Measurements from ENCODE around the gene ZC3HAV1. TPM values are rescaled to one million over a fixed set of nuclear protein-coding genes. Genes with fewer than 3 reads are reported as not detected.
"Not testable (repeated sequence)": the region's sequence is repeated elsewhere in the genome, so short reads cannot be mapped to it uniquely, and the experiment has no call there.

The ZC3HAV1 gene
- total RNA-seq, 1 donor from 2014 or later = 44.6 TPM

- H3K9me3 Mint-ChIP-seq (ENCODE audit: low read depth) = no peaks in the 10 kb centered on the region
- H3K4me1 Mint-ChIP-seq (ENCODE audit: low read depth) = peaks cover 4% of the 10 kb centered on the region
- no peak overlapping the region for H3K4me3 Mint-ChIP-seq (ENCODE audit: low read depth)
- H3K36me3 Mint-ChIP-seq (ENCODE audit: insufficient read depth) = peaks cover 35% of the 10 kb centered on the region
- no peak overlapping the region for H3K27ac Mint-ChIP-seq
- no peak for TF ChIP-seq CTCF (IDR thresholded peaks at IDR 0.05; ENCODE audit: unreplicated experiment)
- no peak for DNase-seq (ENCODE audit: low spot score, unreplicated experiment)
- no peaks in the 10 kb centered on the region for H3K27me3 Mint-ChIP-seq
Measured at GRCh38 chr7:139080905-139081304, 28.6 kb downstream of the ZC3HAV1 start.

- no peak for DNase-seq (ENCODE audit: low spot score, unreplicated experiment)
- peaks cover 36% of the 10 kb centered on the region for H3K36me3 Mint-ChIP-seq (ENCODE audit: insufficient read depth)
- no peaks in the 10 kb centered on the region for H3K9me3 Mint-ChIP-seq (ENCODE audit: low read depth)
- TF ChIP-seq CTCF (IDR thresholded peaks at IDR 0.05; ENCODE audit: unreplicated experiment) = no peak
- no peaks in the 10 kb centered on the region for H3K27me3 Mint-ChIP-seq
- peaks cover 6% of the 10 kb centered on the region for H3K4me1 Mint-ChIP-seq (ENCODE audit: low read depth)
- no peak overlapping the region for H3K4me3 Mint-ChIP-seq (ENCODE audit: low read depth)
- H3K27ac Mint-ChIP-seq = no peak overlapping the region
Measured at GRCh38 chr7:139079861-139080260, 29.7 kb downstream of the ZC3HAV1 start.

GRCh38 chr7:139078911-139079310, 30.6 kb downstream of the ZC3HAV1 start:
- Mint-ChIP-seq H3K36me3 (ENCODE audit: insufficient read depth) (peaks cover 37% of the 10 kb centered on the region), H3K27ac (no peak overlapping the region), H3K4me1 (ENCODE audit: low read depth) (peaks cover 6% of the 10 kb centered on the region), H3K4me3 (ENCODE audit: low read depth) (no peak overlapping the region), H3K27me3 (no peaks in the 10 kb centered on the region), H3K9me3 (ENCODE audit: low read depth) (no peaks in the 10 kb centered on the region)
- no peak for TF ChIP-seq CTCF (IDR thresholded peaks at IDR 0.05; ENCODE audit: unreplicated experiment)
- no peak for DNase-seq (ENCODE audit: low spot score, unreplicated experiment)

- Mint-ChIP-seq H3K4me3 (ENCODE audit: low read depth) (no peak overlapping the region), H3K27me3 (no peaks in the 10 kb centered on the region), H3K36me3 (ENCODE audit: insufficient read depth) (peaks cover 36% of the 10 kb centered on the region), H3K27ac (no peak overlapping the region), H3K4me1 (ENCODE audit: low read depth) (peaks cover 6% of the 10 kb centered on the region), H3K9me3 (ENCODE audit: low read depth) (no peaks in the 10 kb centered on the region)
- TF ChIP-seq CTCF (IDR thresholded peaks at IDR 0.05; ENCODE audit: unreplicated experiment) = no peak
- DNase-seq (ENCODE audit: low spot score, unreplicated experiment) = no peak
Measured at GRCh38 chr7:139078399-139078798, 31.1 kb downstream of the ZC3HAV1 start.

GRCh38 chr7:139077706-139078105, 31.8 kb downstream of the ZC3HAV1 start:
- H3K27ac Mint-ChIP-seq; H3K4me3 Mint-ChIP-seq (ENCODE audit: low read depth); DNase-seq (ENCODE audit: low spot score, unreplicated experiment); H3K9me3 Mint-ChIP-seq (ENCODE audit: low read depth); H3K4me1 Mint-ChIP-seq (ENCODE audit: low read depth); H3K27me3 Mint-ChIP-seq: not testable (repeated sequence)
- H3K36me3 Mint-ChIP-seq (ENCODE audit: insufficient read depth) = peaks cover 34% of the 10 kb centered on the region

- Mint-ChIP-seq H3K4me3 (ENCODE audit: low read depth) (no peak overlapping the region), H3K27ac (peak overlapping the region; percentile 64), H3K9me3 (ENCODE audit: low read depth) (no peaks in the 10 kb centered on the region), H3K36me3 (ENCODE audit: insufficient read depth) (peaks cover 37% of the 10 kb centered on the region), H3K4me1 (ENCODE audit: low read depth) (peaks cover 6% of the 10 kb centered on the region), H3K27me3 (no peaks in the 10 kb centered on the region)
- DNase-seq (ENCODE audit: low spot score, unreplicated experiment) = no peak
- no peak for TF ChIP-seq CTCF (IDR thresholded peaks at IDR 0.05; ENCODE audit: unreplicated experiment)
Measured at GRCh38 chr7:139075871-139076686, 33.4 kb downstream of the ZC3HAV1 start.

Measured in progenitor cell of endocrine pancreas (in vitro differentiated cells).